GM23338 (cell line): ENCODE data around the gene MARCHF3. TPM values are rescaled to one million over a fixed set of nuclear protein-coding genes. Genes with fewer than 3 reads are reported as not detected.

Experiments used
- ATAC-seq: fragments of 200-7000 bp; cut with Tn5 transposase; 3 replicates; pipeline ENCODE4 v1.9.1; 2020
- DNase-seq: peaks from one replicate; pipeline ENCODE4 v3.0.0-alpha.2; 2015; ENCODE audit warnings: low spot score
- H2AFZ ChIP-seq: fragments of 200-600 bp; sonication (generic); 2 replicates; pipeline ENCODE4 v1.8.0; 2016; ENCODE audit warnings: antibody characterized with exemption, mild to moderate bottlenecking, moderate library complexity
- H3F3A ChIP-seq: fragments of 200-600 bp; sonication (generic); replicated peaks from 2 replicates; pipeline ENCODE4 v1.8.0; 2017; ENCODE audit warnings: antibody characterized with exemption, mixed run types, low read depth
- H3K27ac ChIP-seq: fragments of 200-600 bp; sonication (generic); 2 replicates; pipeline ENCODE4 v1.6.1; 2016; ENCODE audit warnings: low read depth
- H3K27me3 ChIP-seq: fragments of 200-600 bp; sonication (generic); 2 replicates; pipeline ENCODE4 v1.8.0; 2016; ENCODE audit warnings: mild to moderate bottlenecking, mixed run types, moderate library complexity; ENCODE audit not compliant: insufficient read depth
- H3K36me3 ChIP-seq: fragments of 200-600 bp; sonication (generic); 2 replicates; pipeline ENCODE4 v1.8.0; 2016; ENCODE audit warnings: mild to moderate bottlenecking; ENCODE audit not compliant: insufficient read depth
- H3K4me1 ChIP-seq: fragments of 200-600 bp; sonication (generic); 2 replicates; pipeline ENCODE4 v1.8.0; 2016; ENCODE audit warnings: mild to moderate bottlenecking, moderate library complexity; ENCODE audit not compliant: insufficient read depth
- H3K4me2 ChIP-seq: fragments of 200-600 bp; sonication (generic); 2 replicates; pipeline ENCODE4 v1.7.1; 2017; ENCODE audit warnings: mixed run types
- H3K4me3 ChIP-seq: fragments of 200-600 bp; sonication (generic); 2 replicates; pipeline ENCODE4 v1.6.1; 2016; ENCODE audit warnings: mixed run types
- H3K79me2 ChIP-seq: fragments of 200-600 bp; sonication (generic); replicated peaks from 2 replicates; pipeline ENCODE4 v1.8.0; 2017; ENCODE audit warnings: mild to moderate bottlenecking; ENCODE audit not compliant: insufficient read depth
- H3K9me2 ChIP-seq: fragments of 200-600 bp; sonication (generic); 2 replicates; pipeline ENCODE4 v1.8.0; 2017; ENCODE audit not compliant: insufficient read depth
- H4K20me1 ChIP-seq: fragments of 200-600 bp; sonication (generic); replicated peaks from 2 replicates; pipeline ENCODE4 v1.8.0; 2017; ENCODE audit warnings: mild to moderate bottlenecking; ENCODE audit not compliant: insufficient read depth
- H3K27ac Mint-ChIP-seq: 2 replicates; pipeline ENCODE4 v1.8.0; 2020; ENCODE audit warnings: inconsistent platforms, mild to moderate bottlenecking, moderate library complexity, mixed read lengths
- H3K27me3 Mint-ChIP-seq: 3 replicates; pipeline ENCODE4 v1.8.0; 2022; ENCODE audit warnings: low read depth, mild to moderate bottlenecking, moderate library complexity, mixed read lengths, inconsistent platforms; ENCODE audit not compliant: insufficient read depth, poor library complexity
- H3K36me3 Mint-ChIP-seq: 3 replicates; pipeline ENCODE4 v1.8.0; 2021; ENCODE audit warnings: low read depth, mild to moderate bottlenecking, inconsistent platforms, moderate library complexity, mixed read lengths
- H3K4me1 Mint-ChIP-seq: 3 replicates; pipeline ENCODE4 v1.8.0; 2020; ENCODE audit warnings: mild to moderate bottlenecking, inconsistent platforms, mixed read lengths
- H3K4me3 Mint-ChIP-seq: 3 replicates; pipeline ENCODE4 v1.8.0; 2021; ENCODE audit warnings: moderate library complexity, mild to moderate bottlenecking, inconsistent platforms, mixed read lengths
- H3K9me3 Mint-ChIP-seq: 3 replicates; pipeline ENCODE4 v1.8.0; 2020; ENCODE audit warnings: moderate library complexity, mild to moderate bottlenecking, inconsistent platforms, mixed read lengths
- CREB1 ChIP-seq: fragments of 250-450 bp; sonication (Bioruptor Pico); IDR thresholded peaks from 2 replicates; pipeline ENCODE4 v1.5.0; 2020; ENCODE audit warnings: low read depth, mild to moderate bottlenecking, moderate library complexity
- CTCF ChIP-seq, 2 experiments: fragments of 200-600 bp in 1 of 2; sonication (generic) in 1 of 2; conservative IDR thresholded peaks; 2 replicates each; pipeline versions ENCODE4 v1.5.1 to v1.6.1; 2016 to 2017; ENCODE audit warnings: antibody characterized with exemption in 2 of 2, low read depth in 2 of 2, mild to moderate bottlenecking in 2 of 2, moderate library complexity in 1 of 2
- ETS1 ChIP-seq: IDR thresholded peaks from 2 replicates; pipeline ENCODE4 v1.6.1; 2016; ENCODE audit warnings: antibody characterized with exemption
- EZH2 ChIP-seq: fragments of 200-600 bp; sonication (generic); IDR thresholded peaks from one replicate; pipeline ENCODE4 v1.8.0; 2017; ENCODE audit warnings: antibody characterized with exemption, mild to moderate bottlenecking, low read depth; ENCODE audit not compliant: unreplicated experiment
- EZH2phosphoT487 ChIP-seq: fragments of 200-600 bp; sonication (generic); IDR thresholded peaks from one replicate; pipeline ENCODE4 v1.8.1; 2018; ENCODE audit warnings: antibody characterized with exemption; ENCODE audit not compliant: unreplicated experiment
- JUNB ChIP-seq: IDR thresholded peaks from one replicate; pipeline ENCODE4 v1.6.1; 2016; ENCODE audit warnings: antibody characterized with exemption; ENCODE audit not compliant: unreplicated experiment
- NANOG ChIP-seq: IDR thresholded peaks from 2 replicates; pipeline ENCODE4 v1.6.1; 2016; ENCODE audit warnings: antibody characterized with exemption, borderline replicate concordance
- POLR2AphosphoS5 ChIP-seq: IDR thresholded peaks from 2 replicates; pipeline ENCODE4 v1.6.1; 2016; ENCODE audit warnings: antibody characterized with exemption, low read depth
- REST ChIP-seq: IDR thresholded peaks from one replicate; pipeline ENCODE4 v1.6.1; 2018; ENCODE audit warnings: antibody characterized with exemption; ENCODE audit not compliant: unreplicated experiment
- STAT1 ChIP-seq: IDR thresholded peaks from one replicate; pipeline ENCODE4 v1.6.1; 2016; ENCODE audit warnings: antibody characterized with exemption; ENCODE audit not compliant: unreplicated experiment
- ZNF114 ChIP-seq: fragments of 250-450 bp; sonication (Bioruptor Pico); IDR thresholded peaks from 2 replicates; pipeline ENCODE4 v1.5.0; 2020; ENCODE audit warnings: mild to moderate bottlenecking, moderate library complexity
- ZNF331 ChIP-seq: fragments of 250-450 bp; sonication (Bioruptor Pico); IDR thresholded peaks from 2 replicates; pipeline ENCODE4 v1.5.0; 2020; ENCODE audit warnings: low read depth, mild to moderate bottlenecking, moderate library complexity
- polyA plus RNA-seq: library from polyadenylated mRNA; unstranded; fragments of >200 nt; fragmentation: Nextera tagmentation; extraction: Ambion mirVana; gene quantifications from 2 replicates; pipeline ENCODE4 v1.2.1, GENCODE V29; 2016
- total RNA-seq: library from RNA; depleted of rRNA; stranded (reverse); fragments of >200 nt; shearing (Covaris generic); gene quantifications from 2 replicates; pipeline ENCODE4 v1.2.3, GENCODE V29; 2014

MARCHF3 gene
- total and polyA plus RNA-seq, 2 experiments from 2014 or later, result 7.0 to 12.7 TPM

GRCh38 chr5:126866851-126867636 lies 163.3 kb downstream of the MARCHF3 start (continued):
- no peak for TF ChIP-seq STAT1
- TF ChIP-seq REST, result no peak
- TF ChIP-seq JUNB, result no peak
- TF ChIP-seq ZNF114 (CRISPR knock-in tag), result no peak
- TF ChIP-seq CREB1 (CRISPR knock-in tag), result no peak

GRCh38 chr5:126865299-126865698 lies 165.1 kb downstream of the MARCHF3 start:
- Histone ChIP-seq H3K4me3 (no peak overlapping the region), H3K79me2 (no peaks in the 10 kb centered on the region), H3F3A (peaks cover 5% of the 10 kb centered on the region; the same call in 1 of the 2 replicates), H3K27me3 (no peaks in the 10 kb centered on the region), H3K4me1 (peaks cover 15% of the 10 kb centered on the region), H3K4me2 (no peak overlapping the region), H3K27ac (no peak overlapping the region), H2AFZ (no peak overlapping the region), H4K20me1 (no peaks in the 10 kb centered on the region), H3K9me2 (0 out of 2 replicates have a peak, but pooled peaks cover 3% of the 10 kb centered on the region), H3K36me3 (no peaks in the 10 kb centered on the region; the same call in 1 of the 2 replicates)
- no peaks in the 10 kb centered on the region; the same call in 2 of the 3 replicates for H3K36me3 Mint-ChIP-seq
- no peak overlapping the region for H3K4me3 Mint-ChIP-seq
- ATAC-seq, result no peak
- H3K27ac Mint-ChIP-seq, result no peak overlapping the region
- H3K27me3 Mint-ChIP-seq, result no peaks in the 10 kb centered on the region
- no peak for DNase-seq
- H3K9me3 Mint-ChIP-seq, result no peaks in the 10 kb centered on the region
- peaks cover 19% of the 10 kb centered on the region for H3K4me1 Mint-ChIP-seq
- TF ChIP-seq POLR2AphosphoS5 (no peak), STAT1 (no peak), ZNF114 (CRISPR knock-in tag) (no peak), ETS1 (no peak), EZH2 (no peak), REST (no peak), CTCF (conservative IDR thresholded peaks at IDR 0.05; ENCODE audit: low read depth in 2 of 2) (no peak), NANOG (no peak), EZH2phosphoT487 (no peak), ZNF331 (CRISPR knock-in tag) (no peak), CREB1 (CRISPR knock-in tag) (no peak)
